Esophagus (tissue), 2 donors: ENCODE results near the gene ULBP3. TPM values are rescaled to one million over a fixed set of nuclear protein-coding genes. Genes with fewer than 3 reads are reported as not detected.
A peak's percentile ranks its signal among the peaks of the same experiment; 100 is the strongest.

ENCODE experiments used
- H3K27ac ChIP-seq, 2 donors: one replicate each; pipeline ENCODE4 v1.5.1; 2013; ENCODE audit warnings: low read depth in 2 of 2, mild to moderate bottlenecking in 2 of 2, inconsistent platforms in 1 of 2, low read length in 1 of 2, moderate library complexity in 1 of 2
- H3K27me3 ChIP-seq, 2 donors: one replicate each; pipeline ENCODE4 v1.6.1; 2013; ENCODE audit warnings: low read length in 2 of 2, control low read depth in 1 of 2, mild to moderate bottlenecking in 1 of 2; ENCODE audit not compliant: insufficient read depth in 2 of 2, control insufficient read depth in 1 of 2
- H3K36me3 ChIP-seq, 2 donors: one replicate each; pipeline ENCODE4 v1.6.1; 2013; ENCODE audit warnings: low read length in 1 of 2; ENCODE audit not compliant: control insufficient read depth in 2 of 2, insufficient read depth in 2 of 2
- H3K4me1 ChIP-seq, 2 donors: one replicate each; pipeline ENCODE4 v1.6.1; 2013; ENCODE audit warnings: low read length in 1 of 2; ENCODE audit not compliant: control insufficient read depth in 2 of 2, insufficient read depth in 2 of 2
- H3K4me3 ChIP-seq, 2 donors: one replicate each; pipeline ENCODE4 v1.5.1; 2013; ENCODE audit warnings: low read length in 2 of 2, mild to moderate bottlenecking in 2 of 2, low read depth in 1 of 2, moderate library complexity in 1 of 2
- H3K9me3 ChIP-seq, 2 donors: one replicate each; pipeline ENCODE4 v1.6.1; 2013; ENCODE audit warnings: mild to moderate bottlenecking in 2 of 2, low read depth in 1 of 2, low read length in 1 of 2, moderate library complexity in 1 of 2; ENCODE audit not compliant: control insufficient read depth in 2 of 2, insufficient read depth in 1 of 2
- WGBS, 2 donors: extraction: QIAGEN DNeasy Blood & Tissue Kit; methylation state at CpG; one replicate each; pipeline ENCODE4 v1.1.7; 2013; 5-methylcytosine and 5-hydroxymethylcytosine counted together
- polyA plus RNA-seq, 2 donors: library from polyadenylated mRNA; stranded (reverse); fragments of 200-250 nt; gene quantifications; one replicate each; pipeline ENCODE4 v1.2.3, GENCODE V29; 2013
- donor health status: healthy with polysubstance abuse.
- donor health status: Bipolar disorder and iron deficiency.

ULBP3 gene
- polyA plus RNA-seq, 2 donors = 0.61 to 1.9 TPM

GRCh38 chr6:150050846-150051245 is 18.1 kb downstream of the ULBP3 start:
- Histone ChIP-seq H3K4me3 (no peak overlapping the region), H3K27me3 (no peaks in the 10 kb centered on the region), H3K9me3 (peaks cover 0 to 1% of the 10 kb centered on the region in 2 donors), H3K27ac (no peak overlapping the region), H3K36me3 (no peaks in the 10 kb centered on the region), H3K4me1 (no peaks in the 10 kb centered on the region)
- 59 to 69% methylated on average over 4 of the region's 4 CpGs for WGBS, 2 donors

- 64 to 75% methylated on average over 4 of the region's 4 CpGs for WGBS, 2 donors
- no peak overlapping the region for H3K4me3 ChIP-seq
- no peaks in the 10 kb centered on the region for H3K27me3 ChIP-seq
Measured at GRCh38 chr6:150048099-150048498, 20.8 kb downstream of the ULBP3 start.

GRCh38 chr6:150046943-150047342 is 22.0 kb downstream of the ULBP3 start:
- no peaks in the 10 kb centered on the region for H3K27me3 ChIP-seq
- no peaks in the 10 kb centered on the region for H3K4me1 ChIP-seq
- no peak overlapping the region for H3K27ac ChIP-seq
- H3K4me3 ChIP-seq = no peak overlapping the region
- WGBS, 2 donors = 93 to 100% methylated on average over 1 of the region's 1 CpG
- no peaks in the 10 kb centered on the region for H3K9me3 ChIP-seq
- no peaks in the 10 kb centered on the region for H3K36me3 ChIP-seq

More at GRCh38 chr6:150048099-150048498, 20.8 kb downstream of the ULBP3 start:
- no peaks in the 10 kb centered on the region for H3K36me3 ChIP-seq
- H3K27ac ChIP-seq = no peak overlapping the region
- no peaks in the 10 kb centered on the region for H3K9me3 ChIP-seq
- H3K4me1 ChIP-seq = no peaks in the 10 kb centered on the region

GRCh38 chr6:150044621-150045145 is 24.2 kb downstream of the ULBP3 start:
- H3K4me1 ChIP-seq = no peaks in the 10 kb centered on the region
- 88 to 91% methylated on average over 10 of the region's 10 CpGs for WGBS, 2 donors
- H3K27ac ChIP-seq = no peak overlapping the region
- no peaks in the 10 kb centered on the region for H3K36me3 ChIP-seq
- no peaks in the 10 kb centered on the region for H3K9me3 ChIP-seq
- no peaks in the 10 kb centered on the region for H3K27me3 ChIP-seq
- no peak overlapping the region for H3K4me3 ChIP-seq

- H3K4me3 ChIP-seq = no peak overlapping the region
- WGBS, 2 donors = 76 to 79% methylated on average over 19 of the region's 19 CpGs
- H3K4me1 ChIP-seq = no peaks in the 10 kb centered on the region
- no peaks in the 10 kb centered on the region for H3K36me3 ChIP-seq
- H3K9me3 ChIP-seq = no peaks in the 10 kb centered on the region
- no peak overlapping the region for H3K27ac ChIP-seq
- H3K27me3 ChIP-seq = no peaks in the 10 kb centered on the region
Measured at GRCh38 chr6:150043501-150044412, 25.2 kb downstream of the ULBP3 start.

GRCh38 chr6:150043096-150043495 is 25.8 kb downstream of the ULBP3 start:
- H3K4me1 ChIP-seq = peaks cover 0 to 4% of the 10 kb centered on the region in 2 donors
- no peaks in the 10 kb centered on the region for H3K36me3 ChIP-seq
- WGBS, 2 donors = 90 to 92% methylated on average over 13 of the region's 13 CpGs
- H3K27me3 ChIP-seq = peaks cover 0 to 5% of the 10 kb centered on the region in 2 donors
- no peak overlapping the region for H3K4me3 ChIP-seq
- no peak overlapping the region for H3K27ac ChIP-seq
- H3K9me3 ChIP-seq = no peaks in the 10 kb centered on the region

- peak overlapping the region in 1 of 2 donors; percentile 27 for H3K4me3 ChIP-seq
- peaks cover 0 to 9% of the 10 kb centered on the region in 2 donors for H3K4me1 ChIP-seq
- peaks cover 0 to 11% of the 10 kb centered on the region in 2 donors for H3K27me3 ChIP-seq
- no peak overlapping the region for H3K27ac ChIP-seq
- H3K9me3 ChIP-seq = no peaks in the 10 kb centered on the region
- H3K36me3 ChIP-seq = no peaks in the 10 kb centered on the region
- WGBS, 2 donors = 8 to 12% methylated on average over 21 of the region's 21 CpGs
Measured at GRCh38 chr6:150038202-150039062, 30.5 kb downstream of the ULBP3 start.

- Histone ChIP-seq H3K9me3 (no peaks in the 10 kb centered on the region), H3K36me3 (no peaks in the 10 kb centered on the region), H3K27ac (no peak overlapping the region), H3K4me1 (peaks cover 0 to 9% of the 10 kb centered on the region in 2 donors), H3K4me3 (peak overlapping the region; percentile 10 to 27), H3K27me3 (peaks cover 0 to 11% of the 10 kb centered on the region in 2 donors)
- WGBS, 2 donors = 5 to 6% methylated on average over 55 of the region's 55 CpGs
Measured at GRCh38 chr6:150037526-150038201, 31.3 kb downstream of the ULBP3 start.

- no peak overlapping the region for H3K27ac ChIP-seq
- no peak overlapping the region for H3K4me3 ChIP-seq
- H3K36me3 ChIP-seq = no peaks in the 10 kb centered on the region
- H3K27me3 ChIP-seq = peaks cover 0 to 11% of the 10 kb centered on the region in 2 donors
- H3K9me3 ChIP-seq = no peaks in the 10 kb centered on the region
- 72 to 73% methylated on average over 5 of the region's 5 CpGs for WGBS, 2 donors
- H3K4me1 ChIP-seq = peaks cover 0 to 9% of the 10 kb centered on the region in 2 donors
Measured at GRCh38 chr6:150036081-150036480, 32.8 kb downstream of the ULBP3 start.
